GM19240 (cell line): ENCODE results near the gene SMYD3.
"Not testable (repeated sequence)": the region's sequence is repeated elsewhere in the genome, so short reads cannot be mapped to it uniquely, and the experiment has no call there.

Experiments used
- DNase-seq: peaks from one replicate; pipeline ENCODE4 v3.0.0; 2011; ENCODE audit warnings: low spot score; ENCODE audit not compliant: insufficient read length

Gene SMYD3

DNA sequence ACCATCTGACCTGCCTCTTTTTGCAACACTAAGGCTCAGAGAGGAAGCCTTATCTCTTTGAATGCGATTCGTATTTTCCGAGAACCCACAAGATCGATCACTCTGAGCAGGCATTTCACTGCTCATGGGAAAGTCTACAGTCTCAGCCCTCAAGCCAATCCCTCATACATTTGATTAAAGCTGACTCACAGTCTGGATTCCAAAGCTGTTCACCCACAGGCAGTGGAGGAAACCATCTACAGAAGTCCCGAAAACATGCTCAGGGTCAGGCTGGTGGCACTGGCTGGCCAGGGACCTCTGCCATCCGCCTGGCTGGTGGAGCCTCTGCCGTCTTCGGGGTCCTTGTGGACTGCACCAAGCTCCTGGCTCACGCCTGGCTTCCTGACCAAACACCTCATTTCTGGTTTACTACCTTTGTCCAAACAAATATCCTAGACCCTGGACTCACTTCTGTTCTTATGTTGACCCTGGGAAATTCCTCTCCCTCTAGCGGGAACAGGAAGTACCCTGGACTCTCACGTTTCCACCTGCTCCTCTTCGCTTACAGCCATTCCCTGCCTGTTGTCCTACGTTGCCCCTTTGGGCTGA is 650.0 kb downstream of the SMYD3 start:
- DNase-seq: no peak

DNA sequence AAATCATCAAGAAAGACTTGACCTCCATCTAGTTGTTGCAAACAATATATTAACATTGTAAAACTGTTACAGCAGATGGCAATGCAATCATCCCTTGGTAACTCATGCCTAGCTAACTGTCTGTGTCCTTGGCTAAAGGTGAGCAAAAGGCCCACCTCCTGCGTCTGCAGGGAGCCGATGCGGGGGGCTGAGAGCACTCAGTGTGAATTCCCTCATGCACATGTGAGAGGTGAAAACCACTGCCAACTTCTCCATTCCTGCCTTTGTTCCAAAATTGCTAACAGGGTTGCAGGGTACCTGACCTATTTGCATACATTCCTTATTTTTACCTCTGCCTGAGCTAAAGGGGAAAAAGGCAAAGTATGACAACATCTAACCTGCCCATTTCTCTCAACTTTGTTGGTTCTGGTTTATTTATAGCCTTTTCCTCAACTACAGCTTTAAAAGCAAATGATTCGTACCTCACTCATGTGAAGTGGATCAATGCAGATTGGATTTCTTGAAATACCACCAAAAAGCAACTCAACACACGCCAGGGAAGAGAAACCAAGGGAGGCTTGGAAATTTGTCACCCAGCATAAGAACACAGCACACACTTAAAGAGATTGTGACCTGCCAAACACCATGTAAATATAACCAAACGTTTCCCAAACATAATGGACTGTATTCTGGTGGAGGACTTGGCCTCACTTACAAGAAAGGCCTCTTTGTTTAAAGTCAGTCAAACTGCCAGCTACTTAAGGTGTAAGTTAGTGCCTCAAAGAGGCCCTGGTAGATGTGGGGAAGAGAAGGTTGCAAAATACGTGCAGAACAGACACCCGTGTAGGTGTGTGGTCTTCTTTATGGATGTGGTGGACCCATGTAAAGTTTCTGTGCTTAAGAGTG is 651.0 kb downstream of the SMYD3 start:
- no peak for DNase-seq

DNA sequence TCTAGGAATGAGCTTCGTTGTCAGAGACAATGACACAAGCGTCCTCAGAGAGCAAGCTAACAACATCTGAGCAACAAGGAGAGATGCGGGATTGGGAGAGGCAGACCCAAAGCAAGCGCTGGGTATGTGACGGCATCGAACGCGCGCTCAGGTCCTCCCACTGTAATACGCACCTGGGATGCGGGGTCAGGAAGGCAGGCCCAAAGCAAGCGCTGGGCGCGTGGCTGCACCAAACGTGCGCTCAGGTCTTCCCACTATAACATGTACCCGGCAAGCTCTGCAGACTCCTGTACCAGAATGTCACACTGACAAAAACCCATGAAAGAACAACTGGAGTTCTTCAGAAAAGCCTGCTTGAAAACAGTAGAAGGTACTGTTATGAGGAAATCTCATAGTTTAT is 653.8 kb downstream of the SMYD3 start:
- DNase-seq: no peak

DNA sequence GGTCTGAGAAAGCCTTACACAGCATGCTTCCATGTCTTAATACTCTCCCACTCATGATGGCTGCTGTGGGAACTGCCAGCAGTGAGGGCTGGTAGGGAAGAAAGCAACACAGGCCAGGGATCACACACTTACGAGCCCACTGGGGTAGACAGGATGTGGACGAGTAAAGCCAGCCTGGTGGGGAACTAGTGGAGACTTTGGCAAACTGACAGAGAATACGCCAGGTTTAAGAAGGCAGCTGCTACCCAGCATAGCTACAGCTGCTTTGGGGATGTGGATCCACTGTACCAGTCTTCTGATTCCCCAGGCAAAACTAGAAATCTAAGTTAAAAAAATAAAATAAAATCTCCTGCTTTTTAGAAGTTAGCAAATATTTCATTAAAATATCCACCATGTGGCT is 664.0 kb downstream of the SMYD3 start:
- DNase-seq: no peak

DNA sequence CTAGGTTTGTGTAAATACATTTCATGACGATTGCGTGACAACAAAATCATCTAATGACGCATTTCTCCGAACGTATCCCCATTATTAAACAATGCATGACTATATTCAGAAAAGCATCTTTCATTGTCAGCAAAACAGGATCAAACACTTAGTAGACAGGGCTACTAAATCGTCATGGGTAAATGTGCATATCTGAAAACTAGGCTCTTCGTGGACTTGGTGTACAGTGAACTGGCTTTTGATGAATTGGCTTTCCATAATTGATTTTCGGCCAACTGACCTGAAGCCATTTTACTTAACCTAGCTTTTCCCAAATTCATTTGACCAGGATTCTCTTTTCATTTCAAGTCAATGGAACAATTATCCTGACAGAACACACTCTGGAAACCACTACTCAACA is 665.0 kb downstream of the SMYD3 start:
- DNase-seq: no peak

DNA sequence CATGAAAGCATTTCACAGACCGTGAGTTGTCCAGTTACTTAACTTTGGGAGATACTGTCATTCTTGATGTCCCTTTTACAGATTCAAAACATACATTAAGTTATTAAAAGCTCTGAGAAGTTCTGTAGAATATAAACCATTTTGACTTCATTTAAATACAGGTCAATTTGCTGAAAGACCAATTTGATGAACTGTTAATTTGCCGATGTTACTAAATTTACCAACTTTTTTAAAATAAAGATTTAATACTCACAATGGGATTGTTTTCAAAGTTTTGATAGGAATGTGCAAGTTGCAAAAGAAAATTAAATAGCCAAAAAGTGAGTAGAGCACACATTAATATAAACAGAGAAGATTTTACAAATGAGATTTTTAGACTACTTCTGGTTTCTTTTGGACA is 666.1 kb downstream of the SMYD3 start:
- no peak for DNase-seq

DNA sequence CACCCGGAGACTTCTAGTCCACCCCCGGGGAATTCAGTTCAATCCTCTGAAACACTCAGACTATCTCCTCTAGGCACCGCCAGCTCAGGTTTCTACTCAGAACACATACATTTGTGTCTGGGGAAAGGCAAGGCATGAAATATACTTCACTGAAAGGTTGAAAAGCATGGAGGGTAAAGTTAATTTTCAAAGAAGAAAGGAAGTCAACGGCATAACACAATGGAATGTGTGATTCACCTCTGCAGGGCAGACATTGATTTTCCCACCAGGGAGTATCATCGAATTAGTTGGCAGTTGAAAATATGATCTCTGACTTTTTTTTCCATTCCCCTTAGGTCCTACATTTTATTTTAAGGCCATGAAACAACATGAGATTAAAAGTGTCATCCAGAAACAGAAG is 669.4 kb downstream of the SMYD3 start:
- DNase-seq: no peak

DNA sequence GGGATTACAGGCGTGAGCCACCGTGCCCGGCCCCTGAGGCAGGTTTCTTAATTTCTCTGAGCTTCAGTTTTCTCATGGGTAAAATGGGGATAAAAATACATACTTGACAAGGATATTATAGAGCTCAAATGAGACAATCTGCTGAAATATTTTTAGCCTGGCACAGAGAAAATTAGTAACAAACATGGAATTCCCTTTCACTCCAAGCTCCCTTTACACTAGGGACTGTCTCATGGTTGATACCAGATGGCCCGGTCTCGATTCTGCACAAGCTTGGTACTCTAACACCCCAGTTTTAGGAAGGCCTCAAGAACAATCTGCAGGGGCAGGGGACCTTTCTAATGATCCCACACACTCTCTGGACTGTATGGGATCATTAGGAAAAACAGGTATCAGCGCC is 671.7 kb downstream of the SMYD3 start:
- DNase-seq: no peak

DNA sequence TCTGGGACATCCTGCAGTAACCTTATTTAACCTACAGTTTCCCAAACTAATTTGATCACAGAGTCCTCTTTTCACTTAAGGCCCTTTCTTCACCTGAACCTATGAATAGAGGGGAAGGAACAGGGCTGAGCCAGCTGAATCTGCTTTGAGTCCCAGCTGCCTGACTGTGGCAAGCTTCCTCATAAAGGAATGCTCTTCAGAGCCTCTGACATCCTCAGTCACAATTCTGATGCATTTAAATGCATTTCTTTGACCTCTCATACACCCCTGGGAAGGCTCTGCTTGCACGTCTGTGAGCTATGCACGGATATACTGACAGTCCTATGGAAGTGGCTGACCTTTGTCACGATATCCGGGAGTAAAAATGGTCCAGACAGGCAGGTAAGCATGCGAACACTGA is 673.1 kb downstream of the SMYD3 start:
- no peak for DNase-seq

DNA sequence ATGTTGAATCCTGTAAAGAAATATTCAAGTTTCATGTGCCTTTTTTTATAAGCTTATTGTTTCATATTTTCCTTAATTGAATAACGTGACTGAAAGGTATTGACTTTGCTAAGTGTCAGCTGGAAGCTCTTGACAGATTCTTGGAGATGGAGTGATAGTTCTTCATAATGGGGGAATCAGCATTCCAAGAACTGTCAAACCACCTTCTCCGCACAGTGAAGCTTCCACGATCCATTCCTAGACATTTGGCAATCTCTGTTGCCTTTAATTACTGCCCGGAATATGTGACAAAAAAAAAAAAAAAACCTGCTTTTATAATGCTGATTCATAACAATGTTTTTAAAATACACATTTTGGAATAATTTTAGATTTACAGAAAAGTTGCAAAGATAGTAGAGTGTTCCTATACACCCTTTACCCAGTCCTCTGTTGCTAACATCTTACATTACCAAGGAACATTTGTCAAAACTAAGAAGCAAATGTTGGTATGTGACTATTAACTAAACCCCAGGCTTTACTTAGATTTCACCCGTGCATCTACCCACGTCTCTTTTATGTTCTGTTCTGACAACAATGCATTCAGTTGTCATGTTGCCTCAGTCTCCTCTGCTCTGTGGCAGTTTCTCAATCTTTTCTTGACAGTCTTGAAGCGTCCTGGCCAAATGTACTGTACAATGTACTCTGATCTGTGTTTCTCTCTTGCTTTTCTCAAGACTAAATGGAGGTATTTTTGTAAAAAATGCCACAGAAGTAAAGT is 674.1 kb downstream of the SMYD3 start:
- no peak for DNase-seq

DNA sequence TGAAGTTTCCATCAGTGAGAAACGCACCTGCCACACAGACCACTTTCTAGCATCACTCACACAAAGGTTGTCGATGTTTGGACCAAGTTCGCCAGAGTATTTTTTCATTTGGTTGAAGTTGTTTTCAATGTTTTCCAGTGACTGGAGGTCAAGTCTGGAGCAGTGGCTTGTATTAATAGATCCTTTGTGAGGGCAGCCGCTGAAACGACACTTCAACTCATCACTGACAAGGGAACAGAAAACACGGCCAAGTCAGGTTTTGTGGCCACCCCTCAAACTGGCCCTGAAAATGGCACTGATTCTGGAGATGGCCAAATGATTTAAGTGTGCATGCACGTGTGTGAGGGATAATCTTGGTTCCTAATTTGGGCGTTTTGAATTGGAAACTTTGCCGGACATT is 675.6 kb downstream of the SMYD3 start:
- DNase-seq: no peak

DNA sequence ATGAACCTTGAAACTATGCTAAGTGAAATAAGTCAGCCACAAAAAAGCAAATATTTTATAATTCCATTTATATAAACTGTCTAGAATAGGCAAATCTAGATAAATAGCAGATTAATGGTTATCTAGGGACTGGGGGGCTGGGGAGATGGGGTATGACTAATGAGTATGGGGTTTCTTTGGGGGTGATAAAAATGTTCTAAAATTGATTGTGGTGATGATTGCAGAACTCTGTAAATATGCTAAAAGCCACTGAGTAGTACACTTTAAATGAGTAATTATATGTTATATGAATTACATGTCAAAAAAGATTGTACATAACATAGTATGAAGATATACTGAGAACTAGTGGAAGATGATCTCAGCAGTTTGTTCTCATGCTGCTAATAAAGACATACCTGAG is 677.3 kb downstream of the SMYD3 start:
- no peak for DNase-seq

DNA sequence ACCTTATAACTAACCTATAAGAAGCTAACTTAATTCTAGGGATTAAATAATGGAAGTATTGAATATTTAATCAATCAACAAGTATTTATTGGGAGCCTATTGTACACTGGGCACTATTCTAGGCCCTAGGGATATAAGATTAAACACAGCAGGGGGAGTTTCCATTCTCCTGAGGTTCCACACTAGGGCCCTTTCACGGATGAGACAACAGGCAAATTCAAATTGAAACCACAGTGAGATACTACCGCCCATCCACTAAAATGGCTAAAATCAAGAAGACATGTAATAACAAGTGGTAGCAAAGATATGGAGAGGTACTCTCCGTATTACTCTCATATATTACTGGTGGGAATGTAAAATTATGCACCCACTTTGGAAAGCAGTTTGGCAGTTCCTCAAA is 677.9 kb downstream of the SMYD3 start:
- no peak for DNase-seq

DNA sequence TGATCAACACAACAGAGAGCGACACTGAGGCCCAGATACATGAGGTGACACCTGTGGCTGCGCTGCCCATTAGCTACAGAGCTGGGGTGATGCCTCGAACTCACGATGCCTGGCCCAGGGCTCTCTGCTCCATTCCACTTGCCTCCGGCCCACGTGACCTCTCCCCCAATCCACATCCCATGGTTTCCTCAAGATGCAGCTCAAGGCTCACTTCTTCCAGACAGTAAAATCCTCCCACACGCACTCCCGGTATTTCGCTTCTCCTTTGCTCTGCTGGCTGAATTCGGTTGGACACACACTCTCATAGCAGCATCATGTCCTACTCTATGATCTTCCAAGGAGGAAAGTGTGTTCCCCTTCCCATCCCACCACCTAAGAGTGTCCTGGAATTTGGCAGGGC is 679.8 kb downstream of the SMYD3 start:
- no peak for DNase-seq

DNA sequence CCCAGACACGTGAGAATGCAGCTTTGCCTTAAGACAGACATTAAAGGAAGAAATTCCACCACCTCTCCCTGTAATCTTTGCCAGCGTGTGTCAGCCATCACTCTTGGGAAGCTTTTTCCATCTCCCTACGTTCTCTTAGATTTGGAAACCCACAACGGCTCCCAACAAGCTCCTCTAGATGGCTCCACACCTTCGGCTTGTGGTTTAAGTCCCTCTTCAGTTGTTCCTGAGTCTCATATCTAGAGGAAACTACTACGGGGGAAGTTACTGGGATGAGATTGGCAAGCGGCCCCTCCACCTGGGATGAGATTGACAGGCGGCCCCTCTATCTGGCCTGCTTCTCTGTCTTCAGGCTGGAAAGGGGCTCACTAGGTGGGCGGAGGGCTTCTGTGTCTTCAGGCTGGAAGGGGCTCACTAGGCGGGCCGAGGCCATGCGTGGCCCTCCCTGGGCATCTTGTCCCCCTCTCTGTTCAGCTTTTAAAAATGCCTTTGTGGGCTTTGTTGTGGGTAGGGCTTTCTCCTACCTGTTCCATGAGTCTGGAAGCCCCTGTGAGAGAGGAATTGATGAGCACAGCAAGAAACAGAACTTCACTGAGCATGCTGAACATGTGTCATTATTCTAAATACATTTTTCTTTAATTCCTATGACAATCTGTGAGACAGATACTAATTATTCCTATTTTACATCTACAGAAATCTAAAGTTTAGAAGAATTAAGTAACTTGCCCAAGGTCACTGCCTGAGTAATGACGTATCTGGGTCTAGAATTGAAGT is 681.8 kb downstream of the SMYD3 start:
- no peak for DNase-seq

DNA sequence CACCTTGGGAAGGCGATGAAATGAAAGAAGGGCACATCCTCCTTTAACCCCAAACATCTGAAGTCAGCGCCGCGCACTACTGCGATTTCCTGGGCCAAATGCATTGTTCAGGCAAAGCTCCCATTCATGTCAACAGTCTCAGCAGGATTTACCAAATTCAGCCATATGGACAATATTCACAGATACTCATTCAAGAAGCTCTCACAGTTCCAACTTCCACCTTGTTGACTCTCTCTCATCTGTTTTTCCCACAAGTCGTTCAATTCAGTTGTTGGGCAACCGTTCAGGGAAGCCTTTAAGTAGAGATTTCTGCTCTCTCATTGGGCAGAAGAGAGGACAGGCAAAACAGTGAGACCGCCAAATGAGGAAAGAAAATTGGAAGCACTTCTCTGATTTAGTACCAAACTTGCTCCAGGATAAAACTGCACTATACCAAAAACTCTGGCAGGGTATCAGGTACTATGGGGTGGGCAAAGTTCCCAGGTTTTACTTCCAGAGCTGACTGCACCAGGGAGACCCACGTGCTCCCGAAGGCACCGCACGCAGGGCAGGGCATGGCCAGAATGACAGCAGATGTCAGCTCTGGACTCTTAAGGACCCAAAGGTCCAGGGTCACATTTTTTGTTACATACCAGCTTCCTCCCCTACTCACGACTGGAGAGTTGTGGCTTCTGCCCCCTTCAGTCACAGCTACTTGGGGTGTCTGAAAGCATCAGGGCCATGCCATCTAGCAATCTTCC is 683.5 kb downstream of the SMYD3 start:
- DNase-seq: no peak

DNA sequence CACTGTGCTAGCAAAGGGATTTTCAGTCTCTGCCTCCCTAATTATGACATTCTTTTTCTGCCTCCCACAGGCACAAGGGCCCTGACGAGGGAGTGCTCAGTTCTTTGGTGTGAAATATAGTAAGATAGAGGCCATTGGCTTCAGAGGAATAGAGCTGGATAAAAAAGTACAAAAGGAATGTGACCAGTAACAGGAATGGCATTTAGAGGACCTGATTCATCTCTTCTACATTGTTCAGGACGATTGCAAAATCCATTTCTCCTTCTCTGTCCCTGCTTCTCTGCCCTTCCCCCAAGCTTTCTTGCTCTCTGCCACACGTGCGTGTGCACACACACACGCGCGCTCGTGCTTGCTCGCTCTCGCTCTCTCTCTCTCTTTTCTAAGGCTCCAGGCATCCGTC is 684.1 kb downstream of the SMYD3 start:
- no peak for DNase-seq

DNA sequence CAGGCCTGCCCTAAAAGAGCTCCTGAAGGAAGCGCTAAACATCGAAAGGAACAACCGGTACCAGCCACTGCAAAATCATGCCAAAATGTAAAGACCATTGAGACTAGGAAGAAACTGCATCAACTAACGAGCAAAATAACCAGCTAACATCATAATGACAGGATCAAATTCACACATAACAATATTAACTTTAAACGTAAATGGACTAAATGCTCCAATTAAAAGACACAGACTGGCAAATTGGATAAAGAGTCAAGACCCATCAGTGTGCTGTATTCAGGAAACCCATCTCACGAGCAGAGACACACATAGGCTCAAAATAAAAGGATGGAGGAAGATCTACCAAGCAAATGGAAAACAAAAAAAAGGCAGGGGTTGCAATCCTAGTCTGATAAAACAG is 688.7 kb downstream of the SMYD3 start:
- DNase-seq: not testable (repeated sequence)

DNA sequence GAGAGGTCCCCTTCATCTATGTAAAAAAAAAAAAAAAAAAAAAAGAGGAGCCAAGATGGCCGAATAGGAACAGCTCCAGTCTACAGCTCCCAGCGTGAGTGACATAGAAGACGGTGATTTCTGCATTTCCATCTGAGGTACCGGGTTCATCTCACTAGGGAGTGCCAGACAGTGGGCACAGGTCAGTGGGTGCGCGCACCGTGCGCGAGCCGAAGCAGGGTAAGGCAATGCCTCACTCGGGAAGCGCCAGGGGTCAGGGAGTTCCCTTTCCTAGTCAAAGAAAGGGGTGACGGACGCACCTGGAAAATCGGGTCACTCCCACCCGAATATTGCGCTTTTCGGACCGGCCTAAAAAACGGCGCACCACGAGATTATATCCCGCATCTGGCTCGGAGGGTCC is 690.6 kb downstream of the SMYD3 start:
- not testable (repeated sequence) for DNase-seq

DNA sequence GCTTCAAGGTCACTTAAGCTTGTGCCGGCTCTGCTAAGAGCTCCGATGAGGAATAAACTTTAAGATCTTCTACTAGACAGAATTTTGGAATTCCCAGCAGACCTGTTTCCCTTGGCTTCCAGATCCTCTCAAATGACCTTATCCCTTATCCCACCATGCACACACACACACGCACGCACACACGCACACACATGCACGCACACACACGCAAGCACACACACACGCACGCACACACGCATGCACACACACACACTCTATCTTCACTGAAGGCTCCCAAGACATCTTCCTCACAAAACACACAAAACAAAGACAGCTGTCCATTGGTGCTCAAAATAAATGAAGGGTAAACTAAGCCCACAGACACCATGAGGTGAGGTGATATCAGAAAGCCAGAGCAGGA is 692.4 kb downstream of the SMYD3 start:
- DNase-seq: no peak

DNA sequence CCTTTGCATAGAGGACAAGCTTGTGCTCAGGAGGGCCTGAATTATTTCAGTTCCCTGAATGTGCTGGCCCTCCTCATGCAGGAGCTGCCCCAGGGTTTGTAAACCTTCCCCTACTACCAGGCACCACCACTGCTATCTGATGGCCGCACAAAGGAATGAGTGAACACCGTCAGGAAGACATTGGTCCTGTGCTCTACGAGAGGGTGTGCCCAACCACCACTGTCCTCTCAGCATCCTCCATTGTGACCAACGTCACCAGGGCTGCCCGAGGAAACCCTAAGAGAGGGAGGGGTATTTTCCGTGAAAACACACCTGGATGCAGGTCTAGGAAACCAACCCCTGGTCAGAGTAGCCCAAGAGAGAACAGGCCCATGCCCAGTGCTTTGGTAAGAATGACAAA is 694.8 kb downstream of the SMYD3 start:
- DNase-seq: no peak
